PC-3 (cell line): ENCODE data around the gene KDM4C.

ENCODE experiments used
- CTCF ChIP-seq: fragments of 300-600 bp; sonication (generic); conservative IDR thresholded peaks from 2 replicates; pipeline ENCODE4 v1.5.1; 2017; ENCODE audit warnings: antibody characterized with exemption, low read depth, mild to moderate bottlenecking, low read length
- EZH2 ChIP-seq: fragments of 300-600 bp; sonication (generic); IDR thresholded peaks from one replicate; pipeline ENCODE4 v1.6.1; 2017; ENCODE audit warnings: antibody characterized with exemption, mild to moderate bottlenecking, low read length; ENCODE audit not compliant: unreplicated experiment

GRCh38 chr9:6944093-6944551, 186.3 kb downstream of the KDM4C start:
- TF ChIP-seq CTCF (peak; percentile 51), EZH2 (no peak)
